BE2C (cell line): ENCODE measurements around the gene TCF7L1.

Source experiments
- DNase-seq: peaks from one replicate; pipeline ENCODE4 v3.0.0-alpha.2; 2020
- H3K27me3 ChIP-seq: fragments of 250-450 bp; sonication (Bioruptor Pico); 2 replicates; pipeline ENCODE4 v1.5.1; 2020; ENCODE audit warnings: mild to moderate bottlenecking
- H3K36me3 ChIP-seq: fragments of 250-450 bp; sonication (Bioruptor Pico); 2 replicates; pipeline ENCODE4 v1.5.1; 2020; ENCODE audit warnings: mild to moderate bottlenecking
- H3K4me1 ChIP-seq: fragments of 250-450 bp; sonication (Bioruptor Pico); 2 replicates; pipeline ENCODE4 v1.5.1; 2020
- H3K4me3 ChIP-seq: 2 replicates; pipeline ENCODE4 v1.5.1; 2011; ENCODE audit warnings: low read depth, low read length
- H3K9me3 ChIP-seq: fragments of 250-450 bp; sonication (Bioruptor Pico); 2 replicates; pipeline ENCODE4 v1.5.1; 2020
- TF ChIP-seq, protein P1 (sequence below): IDR thresholded peaks from 2 replicates; pipeline ENCODE4 v1.5.1; 2012; ENCODE audit warnings: mild to moderate bottlenecking, low read depth, low read length

TCF7L1 gene

DNA sequence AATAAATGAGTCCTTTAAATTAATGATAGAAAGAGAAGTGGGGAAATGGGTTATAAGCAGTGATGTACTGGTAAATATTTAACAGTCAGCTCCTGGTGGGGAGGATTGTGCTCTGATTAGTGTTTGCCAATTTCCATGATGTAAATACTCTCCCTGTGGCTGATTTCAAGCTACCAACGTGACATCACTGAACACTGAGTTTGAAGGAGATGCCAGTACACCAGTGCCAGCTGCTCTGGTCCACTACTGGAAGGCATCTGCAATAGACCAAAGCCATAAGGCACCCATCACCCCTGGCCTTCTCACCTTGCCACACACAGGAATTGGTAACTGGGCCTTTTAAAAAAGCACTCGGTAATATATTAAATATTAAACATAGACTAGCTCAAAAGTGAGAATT lies 116.9 kb downstream of the TCF7L1 start:
- Histone ChIP-seq H3K27me3 (no peaks in the 10 kb centered on the region), H3K9me3 (no peaks in the 10 kb centered on the region), H3K4me1 (peaks cover 2% of the 10 kb centered on the region), H3K36me3 (no peaks in the 10 kb centered on the region), H3K4me3 (no peak overlapping the region)
- DNase-seq, result no peak
- TF ChIP-seq, protein P1, sequence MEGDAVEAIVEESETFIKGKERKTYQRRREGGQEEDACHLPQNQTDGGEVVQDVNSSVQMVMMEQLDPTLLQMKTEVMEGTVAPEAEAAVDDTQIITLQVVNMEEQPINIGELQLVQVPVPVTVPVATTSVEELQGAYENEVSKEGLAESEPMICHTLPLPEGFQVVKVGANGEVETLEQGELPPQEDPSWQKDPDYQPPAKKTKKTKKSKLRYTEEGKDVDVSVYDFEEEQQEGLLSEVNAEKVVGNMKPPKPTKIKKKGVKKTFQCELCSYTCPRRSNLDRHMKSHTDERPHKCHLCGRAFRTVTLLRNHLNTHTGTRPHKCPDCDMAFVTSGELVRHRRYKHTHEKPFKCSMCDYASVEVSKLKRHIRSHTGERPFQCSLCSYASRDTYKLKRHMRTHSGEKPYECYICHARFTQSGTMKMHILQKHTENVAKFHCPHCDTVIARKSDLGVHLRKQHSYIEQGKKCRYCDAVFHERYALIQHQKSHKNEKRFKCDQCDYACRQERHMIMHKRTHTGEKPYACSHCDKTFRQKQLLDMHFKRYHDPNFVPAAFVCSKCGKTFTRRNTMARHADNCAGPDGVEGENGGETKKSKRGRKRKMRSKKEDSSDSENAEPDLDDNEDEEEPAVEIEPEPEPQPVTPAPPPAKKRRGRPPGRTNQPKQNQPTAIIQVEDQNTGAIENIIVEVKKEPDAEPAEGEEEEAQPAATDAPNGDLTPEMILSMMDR, result no peak

DNA sequence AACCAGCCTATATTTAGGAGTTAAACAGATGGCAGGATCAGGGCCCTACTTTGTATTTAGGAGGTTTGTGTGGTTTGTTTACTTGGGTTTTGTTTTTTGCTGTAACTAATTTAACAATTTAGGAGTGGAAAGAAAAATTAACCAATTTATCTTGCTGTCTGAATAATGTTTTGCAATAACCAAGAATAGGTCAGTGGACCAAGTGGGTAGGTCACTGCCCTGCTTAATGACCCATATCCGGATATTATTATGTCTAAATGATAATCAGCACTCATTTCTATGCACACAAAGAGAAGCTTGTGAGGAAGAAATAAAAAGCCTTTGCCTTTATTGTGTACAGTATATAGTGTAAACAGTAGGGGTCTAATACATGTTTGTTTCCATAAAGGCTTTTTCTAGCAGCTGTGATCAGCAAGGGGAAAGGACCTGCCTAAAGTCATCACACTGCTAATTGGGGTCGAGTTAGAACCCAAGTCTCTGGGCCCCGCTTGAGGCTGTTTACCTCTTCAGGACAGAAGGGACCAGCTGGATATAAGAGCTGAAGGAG lies 118.0 kb downstream of the TCF7L1 start:
- H3K27me3 ChIP-seq, result no peaks in the 10 kb centered on the region
- no peaks in the 10 kb centered on the region for H3K9me3 ChIP-seq
- no peaks in the 10 kb centered on the region for H3K36me3 ChIP-seq
- peaks cover 4% of the 10 kb centered on the region for H3K4me1 ChIP-seq
- TF ChIP-seq, protein P1, result no peak
- H3K4me3 ChIP-seq, result no peak overlapping the region
- DNase-seq, result no peak

DNA sequence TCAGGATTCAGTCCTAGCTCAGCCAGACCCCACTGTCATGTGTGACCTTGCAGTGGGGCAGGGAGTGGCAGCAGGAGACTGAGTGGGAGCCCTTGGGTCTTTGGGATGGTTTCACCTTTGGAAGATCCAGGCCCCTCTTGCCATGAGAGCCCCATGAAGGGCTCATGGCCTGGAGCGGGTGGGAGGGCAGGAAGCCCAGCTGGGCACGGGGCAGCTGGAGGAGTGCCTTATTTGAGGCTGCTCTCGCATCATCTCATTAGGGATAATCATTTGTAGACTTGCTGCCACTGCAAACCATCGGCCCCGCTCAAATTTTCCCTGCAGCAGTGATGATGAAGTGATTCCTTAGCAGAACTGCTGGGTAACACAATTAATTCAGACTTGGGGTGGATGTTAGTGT lies 120.7 kb downstream of the TCF7L1 start:
- DNase-seq, result no peak
- Histone ChIP-seq H3K4me1 (peaks cover 4% of the 10 kb centered on the region), H3K36me3 (no peaks in the 10 kb centered on the region), H3K27me3 (no peaks in the 10 kb centered on the region), H3K4me3 (no peak overlapping the region), H3K9me3 (no peaks in the 10 kb centered on the region)
- TF ChIP-seq, protein P1, result no peak

DNA sequence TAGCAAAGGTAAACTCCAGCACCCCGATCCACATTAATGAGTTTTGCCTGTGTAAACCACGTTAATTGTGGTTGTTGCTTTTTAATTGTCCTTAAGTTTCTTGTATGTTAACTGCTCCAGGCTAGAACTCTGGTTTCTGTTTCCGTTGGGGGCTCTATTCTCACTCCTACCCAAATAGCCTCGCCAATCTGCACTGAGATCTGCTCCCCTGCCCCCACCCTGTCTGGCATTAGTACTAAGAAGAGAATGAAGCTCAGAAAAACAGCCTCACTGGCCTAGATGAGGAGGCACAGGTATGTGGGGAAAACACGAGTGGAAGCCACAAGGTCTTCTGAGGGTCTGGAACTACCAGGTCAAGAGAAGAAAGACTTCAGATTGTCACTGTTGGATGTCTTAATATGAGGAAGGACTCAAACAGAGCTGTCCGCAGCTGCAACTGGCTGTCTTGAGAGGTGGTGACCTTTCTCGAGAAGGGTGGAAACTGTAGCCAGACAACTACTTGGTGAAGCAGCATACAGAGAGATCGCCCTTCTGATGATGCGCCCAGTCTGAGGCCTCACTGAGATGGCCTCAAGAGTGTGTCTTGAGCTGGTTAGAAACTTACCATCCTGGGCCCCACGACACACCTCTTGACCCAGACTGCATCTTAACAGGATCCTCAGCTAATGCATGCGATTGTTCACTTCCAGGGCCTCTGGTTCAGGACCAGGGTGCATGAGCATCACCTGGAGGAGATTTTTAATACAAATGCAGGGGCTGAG lies 121.5 kb downstream of the TCF7L1 start:
- TF ChIP-seq, protein P1, result no peak
- no peaks in the 10 kb centered on the region for H3K36me3 ChIP-seq
- no peaks in the 10 kb centered on the region for H3K27me3 ChIP-seq
- H3K4me1 ChIP-seq, result peaks cover 4% of the 10 kb centered on the region
- H3K9me3 ChIP-seq, result no peaks in the 10 kb centered on the region
- no peak for DNase-seq
- no peak overlapping the region for H3K4me3 ChIP-seq

DNA sequence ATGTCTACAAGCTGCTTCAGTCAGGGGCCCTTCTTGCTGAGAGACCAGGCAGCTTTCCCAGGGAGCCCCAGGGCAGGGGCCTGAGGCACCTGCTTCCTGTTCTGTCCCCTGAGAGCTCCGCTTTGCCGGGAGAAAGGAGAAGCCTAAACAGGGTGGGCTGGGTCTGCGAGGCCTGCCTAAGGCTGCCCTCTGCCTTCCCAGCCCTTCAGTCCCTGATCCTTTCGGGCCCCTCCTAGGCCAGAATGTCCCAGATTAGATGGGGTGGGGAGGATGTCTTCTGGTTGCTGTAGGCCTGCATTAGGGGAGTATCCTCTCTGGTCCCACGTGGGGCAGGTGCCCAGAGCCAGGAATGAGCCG lies 122.2 kb downstream of the TCF7L1 start:
- H3K4me1 ChIP-seq, result peaks cover 4% of the 10 kb centered on the region
- no peaks in the 10 kb centered on the region for H3K9me3 ChIP-seq
- no peaks in the 10 kb centered on the region for H3K36me3 ChIP-seq
- TF ChIP-seq, protein P1, result no peak
- peak; percentile 57 for DNase-seq
- H3K27me3 ChIP-seq, result no peaks in the 10 kb centered on the region
- no peak overlapping the region for H3K4me3 ChIP-seq
